Measurements from ENCODE around the gene CACNB1.

CACNB1 gene

GRCh38 chr17:39126436-39126835 is 71.0 kb downstream of the CACNB1 start:
- Histone ChIP-seq H3K36me3 (ENCODE audit: control insufficient read depth in 1 of 2, insufficient read depth in 2 of 2, low read length in 2 of 2) (no peaks in the 10 kb centered on the region), H3K27me3 (ENCODE audit: control insufficient read depth in 1 of 2, insufficient read depth in 2 of 2, low read length in 2 of 2) (no peaks in the 10 kb centered on the region), H3K9me3 (ENCODE audit: control insufficient read depth in 1 of 2, low read length in 2 of 2) (no peaks in the 10 kb centered on the region), H3K4me3 (ENCODE audit: low read depth in 1 of 2, low read length in 2 of 2) (no peak overlapping the region), H3K27ac (ENCODE audit: low read depth, low read length) (no peak overlapping the region), H3K4me1 (ENCODE audit: control insufficient read depth in 1 of 2, insufficient read depth in 2 of 2, low read length in 2 of 2) (no peaks in the 10 kb centered on the region), H3K9ac (ENCODE audit: low read depth in 1 of 2, low read length in 2 of 2) (no peak overlapping the region)

- H3K9me3 ChIP-seq (ENCODE audit: control insufficient read depth in 1 of 2, low read length in 2 of 2), result no peaks in the 10 kb centered on the region
- H3K27me3 ChIP-seq (ENCODE audit: control insufficient read depth in 1 of 2, insufficient read depth in 2 of 2, low read length in 2 of 2), result no peaks in the 10 kb centered on the region
- H3K4me1 ChIP-seq (ENCODE audit: control insufficient read depth in 1 of 2, insufficient read depth in 2 of 2, low read length in 2 of 2), result no peaks in the 10 kb centered on the region
- no peak overlapping the region for H3K9ac ChIP-seq (ENCODE audit: low read depth in 1 of 2, low read length in 2 of 2)
- no peak overlapping the region for H3K27ac ChIP-seq (ENCODE audit: low read depth, low read length)
- H3K4me3 ChIP-seq (ENCODE audit: low read depth in 1 of 2, low read length in 2 of 2), result no peak overlapping the region
- H3K36me3 ChIP-seq (ENCODE audit: control insufficient read depth in 1 of 2, insufficient read depth in 2 of 2, low read length in 2 of 2), result no peaks in the 10 kb centered on the region
Observed at GRCh38 chr17:39125143-39125875, 72.2 kb downstream of the CACNB1 start.

- no peak overlapping the region for H3K9ac ChIP-seq (ENCODE audit: low read depth in 1 of 2, low read length in 2 of 2)
Observed at GRCh38 chr17:39123627-39124026, 73.8 kb downstream of the CACNB1 start.

More at GRCh38 chr17:39123627-39124026, 73.8 kb downstream of the CACNB1 start:
- H3K27ac ChIP-seq (ENCODE audit: low read depth, low read length), result no peak overlapping the region
- no peak overlapping the region for H3K4me3 ChIP-seq (ENCODE audit: low read depth in 1 of 2, low read length in 2 of 2)
- no peaks in the 10 kb centered on the region for H3K36me3 ChIP-seq (ENCODE audit: control insufficient read depth in 1 of 2, insufficient read depth in 2 of 2, low read length in 2 of 2)
- H3K27me3 ChIP-seq (ENCODE audit: control insufficient read depth in 1 of 2, insufficient read depth in 2 of 2, low read length in 2 of 2), result no peaks in the 10 kb centered on the region
- H3K4me1 ChIP-seq (ENCODE audit: control insufficient read depth in 1 of 2, insufficient read depth in 2 of 2, low read length in 2 of 2), result no peaks in the 10 kb centered on the region
- H3K9me3 ChIP-seq (ENCODE audit: control insufficient read depth in 1 of 2, low read length in 2 of 2), result no peaks in the 10 kb centered on the region

Data from duodenal mucosa (tissue), 2 donors.